GM12878 (cell line): ENCODE data around the gene SNED1. TPM values are rescaled to one million over a fixed set of nuclear protein-coding genes. Genes with fewer than 3 reads are reported as not detected.

Experiments used
- ATAC-seq: fragments of 200-7000 bp; cut with Tn5 transposase; 3 replicates; pipeline ENCODE4 v1.9.1; 2020; ENCODE audit warnings: mild to moderate bottlenecking, moderate library complexity
- BruUV-seq: library from RNA; stranded (reverse); fragments of 400-500 nt; replicated peaks from 2 replicates; lab custom pipeline; 2021; lab: Mats Ljungman, UMichigan
- CTCF ChIA-PET: fragments of 300-600 bp; sonication (Branson Sonifier 250); formaldehyde crosslinking; extraction: SDS; loops from one replicate; lab custom pipeline; 2021; ENCODE audit warnings: inconsistent platforms; lab: Yijun Ruan, JAX
- POLR2A ChIA-PET: fragments of 350-600 bp; formaldehyde crosslinking; extraction: SDS; loops from one replicate; lab custom pipeline; 2021; ENCODE audit warnings: inconsistent platforms; lab: Charles Lee
- RAD21 ChIA-PET: fragments of 300-600 bp; sonication (Branson Sonifier 250); formaldehyde crosslinking; loops from one replicate; lab custom pipeline; 2023; ENCODE audit warnings: antibody characterized with exemption; ENCODE audit not compliant: unreplicated experiment; lab: Charles Lee
- SMC1A ChIA-PET: fragments of 300-600 bp; sonication (Branson Sonifier 250); formaldehyde crosslinking; loops from one replicate; lab custom pipeline; 2023; ENCODE audit not compliant: unreplicated experiment, uncharacterized antibody; lab: Charles Lee
- DNase-seq: peaks from one replicate; pipeline ENCODE4 v3.0.0-alpha.2; 2011; ENCODE audit warnings: low read depth, low spot score
- FAIRE-seq: peaks from 3 replicates; lab custom pipeline; 2011; peaks lifted over from hg19 to GRCh38; lab: Jason Lieb, UNC
- H2AFZ ChIP-seq: 2 replicates; pipeline ENCODE4 v1.6.0; 2011; ENCODE audit warnings: low read depth, low read length, control low read depth; ENCODE audit not compliant: control insufficient read depth
- H3K27ac ChIP-seq: 2 replicates; pipeline ENCODE4 v1.5.1; 2011; ENCODE audit warnings: control low read depth; ENCODE audit not compliant: control insufficient read depth, insufficient read depth
- H3K27me3 ChIP-seq, 2 experiments: replicated peaks in 1 of 2; 2 replicates each; pipeline versions ENCODE4 v1.6.0 to v1.6.1; 2011; ENCODE audit warnings: low read length in 1 of 2; ENCODE audit not compliant: control insufficient read depth in 2 of 2, insufficient read depth in 2 of 2
- H3K36me3 ChIP-seq, 2 experiments: 2 replicates each; pipeline ENCODE4 v1.5.1; 2011; ENCODE audit warnings: low read length in 1 of 2; ENCODE audit not compliant: control insufficient read depth in 2 of 2, insufficient read depth in 2 of 2
- H3K4me1 ChIP-seq: 2 replicates; pipeline ENCODE4 v1.6.1; 2011; ENCODE audit warnings: mild to moderate bottlenecking, low read length, moderate library complexity, mixed read lengths; ENCODE audit not compliant: control insufficient read depth, insufficient read depth
- H3K4me2 ChIP-seq: 2 replicates; pipeline ENCODE4 v1.6.0; 2011; ENCODE audit warnings: control low read depth; ENCODE audit not compliant: control insufficient read depth, insufficient read depth
- H3K4me3 ChIP-seq: fragments of 200-600 bp; sonication (generic); 2 replicates; pipeline ENCODE4 v1.5.1; 2016
- H3K79me2 ChIP-seq: 2 replicates; pipeline ENCODE4 v1.6.0; 2011; ENCODE audit warnings: low read length; ENCODE audit not compliant: control insufficient read depth, insufficient read depth
- H3K9ac ChIP-seq: 2 replicates; pipeline ENCODE4 v1.8.0; 2011; ENCODE audit warnings: low read length, control low read depth, mixed read lengths; ENCODE audit not compliant: control insufficient read depth, insufficient read depth
- H3K9me3 ChIP-seq: replicated peaks from 3 replicates; pipeline ENCODE4 v1.5.1; 2011; ENCODE audit warnings: mild to moderate bottlenecking, low read length; ENCODE audit not compliant: control insufficient read depth, insufficient read depth
- H4K20me1 ChIP-seq: 2 replicates; pipeline ENCODE4 v1.6.0; 2011; ENCODE audit not compliant: control insufficient read depth, insufficient read depth
- CREB1 ChIP-seq: IDR thresholded peaks from 2 replicates; pipeline ENCODE4 v1.6.1; 2012; ENCODE audit warnings: low read depth, mild to moderate bottlenecking, inconsistent platforms
- EED ChIP-seq: sonication (generic); IDR thresholded peaks from 2 replicates; pipeline ENCODE4 v1.6.1; 2016; ENCODE audit warnings: antibody characterized with exemption, low read depth
- EZH2 ChIP-seq: IDR thresholded peaks from 2 replicates; pipeline ENCODE4 v1.6.1; 2012; ENCODE audit warnings: low read depth, mild to moderate bottlenecking, control low read depth, inconsistent platforms, low read length, borderline replicate concordance; ENCODE audit not compliant: control insufficient read depth
- JUND ChIP-seq: IDR thresholded peaks from 2 replicates; pipeline ENCODE4 v1.6.1; 2012; ENCODE audit warnings: low read depth, mild to moderate bottlenecking, low read length, improper control_type of control experiment, moderate library complexity
- NBN ChIP-seq: fragments of 450-650 bp; IDR thresholded peaks from 2 replicates; pipeline ENCODE4 v1.6.1; 2016
- NFYB ChIP-seq: IDR thresholded peaks from 2 replicates; pipeline ENCODE4 v1.6.1; 2011; ENCODE audit warnings: low read depth, mild to moderate bottlenecking, low read length, improper control_type of control experiment, moderate library complexity; ENCODE audit not compliant: insufficient read depth
- POLR2AphosphoS2 ChIP-seq: IDR thresholded peaks from 2 replicates; pipeline ENCODE4 v1.6.1; 2011; ENCODE audit warnings: low read depth, mild to moderate bottlenecking, low read length, improper control_type of control experiment, moderate library complexity
- POLR2AphosphoS5 ChIP-seq: IDR thresholded peaks from 2 replicates; pipeline ENCODE4 v1.6.1; 2011; ENCODE audit warnings: mild to moderate bottlenecking, low read length, inconsistent platforms
- RELA ChIP-seq: fragments of 450-650 bp; IDR thresholded peaks from 2 replicates; pipeline ENCODE4 v1.8.0; 2014; ENCODE audit warnings: borderline replicate concordance; ENCODE audit not compliant: partially characterized antibody
- RFX5 ChIP-seq: IDR thresholded peaks from 2 replicates; pipeline ENCODE4 v1.6.1; 2011; ENCODE audit warnings: low read depth, low read length, improper control_type of control experiment
- SMARCA5 ChIP-seq: fragments of 450-650 bp; IDR thresholded peaks from 2 replicates; pipeline ENCODE4 v1.6.1; 2017; ENCODE audit warnings: mild to moderate bottlenecking
- WGBS: methylation state at CpG from one replicate; pipeline ENCODE4 v1.1.6; 2016; ENCODE audit warnings: low lambda C conversion rate; ENCODE audit not compliant: insufficient replicate concordance, insufficient coverage; ENCODE audit errors: missing lambda C conversion rate; 5-methylcytosine and 5-hydroxymethylcytosine counted together
- in situ Hi-C: fragments of 300-500 bp; cut with MboI; formaldehyde crosslinking; loops from 9 replicates; pipeline ENCODE4 v1.14.3; 2018; ENCODE audit warnings: mixed read lengths
- intact Hi-C: fragments of 100-400 bp; cut with micrococcal nuclease; formaldehyde crosslinking; loops from one replicate; pipeline ENCODE4 v1.14.2; 2022; ENCODE audit not compliant: unreplicated experiment
- polyA plus RNA-seq, 11 experiments: library from polyadenylated mRNA; depleted of rRNA in 4 of 11; unstranded in 6 of 11; stranded (reverse) in 5 of 11; fragments of >200 nt; fragmentation: Nextera tagmentation in 4 of 11; fragmentation: Illumina TruSeq in 1 of 11; extraction: Ambion mirVana in 4 of 11; extraction: Trizol in 1 of 11; gene quantifications; 1 replicate in 1 of 11; 2 replicates in 10 of 11; pipeline versions ENCODE4 v1.2.1 to v1.2.3, GENCODE V29; 2011 to 2016; ENCODE audit warnings: inconsistent platforms in 2 of 11, missing spikeins in 2 of 11, low read depth in 1 of 11
- total RNA-seq, 4 experiments: library from RNA; depleted of rRNA in 3 of 4; stranded (reverse); fragments of >200 nt in 3 of 4; fragmentation: Illumina TruSeq in 1 of 4; extraction: Trizol in 1 of 4; gene quantifications; 2 replicates each; pipeline versions ENCODE4 v1.2.1 to v1.2.3, GENCODE V29; 2013 to 2021

Gene SNED1
- total and polyA plus RNA-seq, 10 of the 15 experiments (the other 5 are each of a cell fraction or from before 2014, with no cell fraction given), result 0.05 to 8.4 (median 3.0) TPM

- POLR2A ChIA-PET, result no interaction called here
- intact Hi-C loops, result no loop called here
These were observed 118.5 kb downstream of the SNED1 start for GRCh38 chr2:241116606-241117560.

More at GRCh38 chr2:241116606-241117560, 118.5 kb downstream of the SNED1 start:
- H3K9ac ChIP-seq, result no peak overlapping the region
- 97% methylated on average over 32 of the region's 32 CpGs for WGBS
- ChIA-PET RAD21 (interaction anchor here (1.2 to 1.3 kb wide), 2 partner anchors 10 to 14 kb away, joined by 6 to 7 read pairs; partner anchors contain the start of gene MTERF4), CTCF (interaction anchor here (0.9 kb wide), 1 partner anchor 38 kb away, joined by 4 read pairs; no protein-coding TSS in a partner anchor), SMC1A (interaction anchor here (1.5 to 2.1 kb wide), 4 partner anchors 9 to 26 kb away, joined by 3 to 6 read pairs (median 4); no protein-coding TSS in a partner anchor)
- FAIRE-seq, result no peak
- TF ChIP-seq POLR2AphosphoS5 (no peak), RFX5 (no peak), SMARCA5 (no peak), NBN (no peak), EZH2 (no peak), JUND (no peak), RELA (no peak), NFYB (no peak), POLR2AphosphoS2 (no peak), CREB1 (no peak), EED (no peak)
- H3K9me3 ChIP-seq, result peaks cover 3% of the 10 kb centered on the region
- no peak overlapping the region for H3K27ac ChIP-seq
- H3K27me3 ChIP-seq, result no peaks in the 10 kb centered on the region
- peaks cover 12 to 17% of the 10 kb centered on the region in 2 experiments; a peak in 3 of 4 replicates for H3K36me3 ChIP-seq
- ATAC-seq, result no peak
- in situ Hi-C loops, result no loop called here
- H3K4me3 ChIP-seq, result no peak overlapping the region
- BruUV-seq, result no TSS peak
- H4K20me1 ChIP-seq, result no peaks in the 10 kb centered on the region
- H2AFZ ChIP-seq, result no peak overlapping the region
- peaks cover 11% of the 10 kb centered on the region for H3K4me1 ChIP-seq
- no peak for DNase-seq
- H3K4me2 ChIP-seq, result no peak overlapping the region
- peaks cover 4% of the 10 kb centered on the region for H3K79me2 ChIP-seq
